ENCODE results near the gene HRAS. TPM values are rescaled to one million over a fixed set of nuclear protein-coding genes. Genes with fewer than 3 reads are reported as not detected.
"Not testable (repeated sequence)": the region's sequence is repeated elsewhere in the genome, so short reads cannot be mapped to it uniquely, and the experiment has no call there.

Gene HRAS
- total and polyA plus RNA-seq, 5 experiments from 2014 or later = 8.6 to 40.7 (median 26.7) TPM

DNA sequence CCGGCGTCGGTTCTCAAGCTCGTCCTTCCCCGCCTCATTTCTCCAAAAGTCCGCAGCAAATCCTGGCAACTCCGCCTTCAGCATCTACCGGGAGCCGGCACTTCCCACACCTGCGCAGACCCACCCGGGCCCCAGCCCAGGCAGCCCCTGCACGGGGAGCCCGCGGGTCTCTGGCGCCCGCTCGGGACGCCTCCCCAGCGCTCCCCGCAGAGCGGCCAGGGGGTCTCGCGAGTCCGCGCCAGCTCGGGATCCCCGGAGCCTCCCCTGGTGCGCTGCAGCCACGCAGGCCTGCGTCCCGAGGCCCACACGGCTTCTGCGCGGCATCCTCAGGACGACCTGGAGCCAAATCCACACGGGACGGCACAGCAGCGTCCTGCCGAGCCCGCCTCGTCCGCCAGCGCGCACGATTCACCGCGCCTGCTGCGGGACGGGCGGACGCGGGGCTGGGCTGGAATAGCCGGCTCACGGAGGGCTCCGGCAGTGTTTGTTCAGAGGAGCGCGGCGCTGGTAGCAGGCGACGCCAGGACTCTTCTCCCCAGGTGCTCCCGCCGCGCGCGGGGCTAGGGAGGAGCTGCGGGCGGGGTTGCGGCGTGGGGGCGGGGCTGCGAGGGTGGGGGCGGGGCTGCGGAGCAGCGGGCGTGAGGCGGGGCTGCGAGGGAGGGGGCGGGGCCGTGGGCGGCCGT, 40.1 kb upstream of the HRAS start:
- ATAC-seq (peak; percentile 1 to 59), DNase-seq (peak in 1 of 10 donors; percentile 73)
- H3K4me1 Mint-ChIP-seq = peaks cover 23 to 51% (median 47%) of the 10 kb centered on the region in 4 donors
- peak overlapping the region in 9 of 10 donors; percentile 75 to 98 (median 87) for H3K27ac Mint-ChIP-seq
- peaks cover 0 to 2% (median 0%) of the 10 kb centered on the region in 3 donors for H3K36me3 Mint-ChIP-seq
- H3K27me3 Mint-ChIP-seq = peaks cover 0 to 2% (median 0%) of the 10 kb centered on the region in 5 donors
- H3K9me3 Mint-ChIP-seq = no peaks in the 10 kb centered on the region
- peak overlapping the region; percentile 82 to 93 (median 88) for H3K4me3 Mint-ChIP-seq
- POLR2A ChIA-PET = interaction anchor here (0.6 to 5.1 kb wide), 27 partner anchors 8 to 368 kb away, joined by 3 to 48 read pairs (median 4); partner anchors contain the start of genes BET1L, DEAF1, GATD1 and HRAS

DNA sequence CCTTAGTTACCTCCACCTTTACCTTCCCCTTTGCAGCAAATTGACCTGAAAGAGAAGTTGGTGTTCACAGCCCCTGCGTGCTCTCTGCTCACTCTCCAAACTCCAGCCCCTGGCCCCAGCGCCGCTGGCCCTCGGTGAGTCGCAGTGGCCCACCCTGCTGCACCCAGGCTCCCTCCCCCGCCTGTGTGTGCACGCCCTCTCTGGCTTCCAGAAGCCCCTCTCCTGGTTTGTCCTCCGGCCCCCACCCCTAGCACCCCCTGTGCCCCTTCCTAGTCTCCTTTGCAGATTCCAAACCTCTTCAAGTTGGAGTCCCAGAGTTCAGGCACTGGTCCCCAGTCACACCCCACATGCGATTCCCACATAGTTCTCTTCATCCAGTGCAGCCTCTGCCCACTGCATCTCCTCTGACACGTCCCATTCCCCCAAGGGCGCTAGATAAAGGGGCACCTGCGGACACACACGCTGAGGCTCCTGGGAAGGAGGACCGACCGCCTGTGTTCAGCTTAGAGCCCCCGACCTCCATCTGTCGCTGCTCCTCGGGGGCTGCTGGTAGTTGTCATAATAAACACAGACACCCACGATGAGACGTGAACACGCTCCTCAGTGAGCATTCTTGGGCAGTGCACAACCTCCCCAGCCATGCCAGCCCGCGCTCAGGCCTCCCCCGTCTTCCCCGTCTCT, 39.4 kb upstream of the HRAS start:
- ATAC-seq (peak in 1 of 2 donors; percentile 1), DNase-seq (peak in 1 of 10 donors; percentile 23)
- H3K36me3 Mint-ChIP-seq = no peaks in the 10 kb centered on the region
- peaks cover 19 to 47% (median 43%) of the 10 kb centered on the region in 4 donors for H3K4me1 Mint-ChIP-seq
- peaks cover 0 to 2% (median 0%) of the 10 kb centered on the region in 5 donors for H3K27me3 Mint-ChIP-seq
- POLR2A ChIA-PET = interaction anchor here (1.5 to 5.1 kb wide), 6 partner anchors 13 to 367 kb away, joined by 7 to 48 read pairs (median 28); partner anchors contain the start of genes BET1L, DEAF1, IRF7 and LMNTD2
- peak overlapping the region in 9 of 10 donors; percentile 73 to 91 (median 86) for H3K27ac Mint-ChIP-seq
- no peaks in the 10 kb centered on the region for H3K9me3 Mint-ChIP-seq
- H3K4me3 Mint-ChIP-seq = peak overlapping the region; percentile 82 to 93 (median 88)

DNA sequence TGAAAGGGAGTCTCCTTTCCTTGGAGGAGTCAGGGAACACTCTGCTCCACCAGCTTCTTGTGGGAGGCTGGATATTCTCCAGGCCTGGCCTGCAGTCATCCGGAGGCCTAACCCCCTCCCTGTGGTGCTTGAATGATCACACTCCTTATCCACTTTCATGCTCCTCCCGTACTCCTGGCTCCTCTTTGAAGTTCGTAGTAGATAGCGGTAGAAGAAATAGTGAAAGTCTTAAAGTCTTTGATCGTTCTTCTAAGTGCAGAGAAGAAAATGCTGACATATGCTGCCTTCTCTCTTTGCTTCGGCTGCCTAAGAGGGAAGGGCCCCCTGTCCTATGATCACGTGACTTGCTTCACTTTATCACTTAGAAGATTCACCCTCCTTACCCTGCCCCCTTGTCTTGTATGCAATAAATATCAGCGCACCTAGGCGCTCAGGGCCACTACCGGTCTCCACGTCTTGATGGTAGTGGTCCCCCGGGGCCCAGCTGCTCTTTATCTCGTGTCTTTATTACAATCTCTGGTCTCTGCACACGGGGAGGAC, 38.7 kb upstream of the HRAS start:
- Mint-ChIP-seq H3K27ac (peak overlapping the region in 4 of 10 donors; percentile 7 to 86 (median 44)), H3K4me1 (peaks cover 15 to 41% (median 37%) of the 10 kb centered on the region in 4 donors), H3K4me3 (peak overlapping the region; percentile 82 to 93 (median 88))
- H3K27me3 Mint-ChIP-seq, H3K9me3 Mint-ChIP-seq, ATAC-seq, H3K36me3 Mint-ChIP-seq: not testable (repeated sequence)
- DNase-seq = peak in 2 of 10 donors; percentile 22 to 34
- POLR2A ChIA-PET = interaction anchor here (1.0 to 5.1 kb wide), 3 partner anchors 9 to 17 kb away, joined by 3 to 48 read pairs (median 47); partner anchors contain the start of genes LMNTD2 and RASSF7

DNA sequence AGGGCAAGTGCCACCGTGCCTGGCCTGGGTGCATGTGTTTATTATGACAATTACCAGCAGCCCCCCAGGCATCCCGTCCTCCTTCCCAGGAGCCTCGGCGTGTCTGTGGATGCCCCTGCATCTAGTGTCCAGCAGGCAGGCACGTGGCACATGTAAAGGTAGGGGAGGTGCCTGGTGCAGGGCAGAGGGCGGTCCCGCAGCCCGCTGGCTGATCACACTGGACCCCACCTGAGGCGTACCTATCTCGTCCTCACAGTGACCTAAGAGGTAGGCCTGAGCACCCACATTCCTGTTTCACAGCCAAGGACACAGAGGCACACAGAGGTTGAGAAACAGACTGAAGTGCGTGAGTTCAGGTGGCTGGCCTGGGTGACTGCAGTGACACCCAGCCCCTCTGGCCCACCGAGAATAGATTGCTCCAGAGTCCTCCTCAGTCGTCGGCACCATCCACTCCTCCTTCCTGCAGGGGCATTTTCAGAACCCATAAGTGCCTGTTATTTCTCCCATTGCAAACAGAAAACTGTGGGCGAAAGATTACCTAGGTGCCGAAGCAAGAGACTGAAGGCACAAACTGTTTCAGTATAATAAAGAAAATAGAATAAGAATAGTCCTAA, 37.9 kb upstream of the HRAS start:
- DNase-seq (no peak), ATAC-seq (no peak)
- Mint-ChIP-seq H3K27ac (no peak overlapping the region), H3K9me3 (no peaks in the 10 kb centered on the region), H3K36me3 (no peaks in the 10 kb centered on the region), H3K4me3 (no peak overlapping the region), H3K4me1 (peaks cover 13 to 33% (median 29%) of the 10 kb centered on the region in 4 donors), H3K27me3 (peaks cover 0 to 2% (median 0%) of the 10 kb centered on the region in 5 donors)
- POLR2A ChIA-PET = interaction anchor here (1.0 to 1.2 kb wide), 2 partner anchors 8 to 13 kb away, joined by 3 read pairs; partner anchors contain the start of gene LMNTD2

DNA sequence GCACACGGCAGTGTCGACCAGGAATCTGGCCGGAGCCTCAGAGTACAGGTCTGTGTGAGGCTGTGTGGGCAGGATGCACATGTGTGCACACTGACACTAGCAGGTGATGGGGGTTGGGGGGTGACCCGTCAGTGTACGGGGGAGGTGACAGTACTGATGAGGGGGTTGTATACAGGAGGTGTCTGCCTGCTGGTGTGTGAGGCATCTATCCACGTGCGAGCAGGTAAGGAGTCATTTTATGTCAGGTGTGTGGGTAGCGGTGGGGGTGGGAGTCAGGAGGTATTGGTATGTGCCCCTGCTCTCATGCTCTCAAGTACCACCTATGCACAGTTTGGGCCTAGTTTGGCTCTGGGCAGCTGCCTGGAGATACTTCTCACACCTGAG, 36.4 kb upstream of the HRAS start:
- no peak overlapping the region for H3K27ac Mint-ChIP-seq
- POLR2A ChIA-PET = no interaction called here
- no peaks in the 10 kb centered on the region for H3K36me3 Mint-ChIP-seq
- ATAC-seq = no peak
- no peaks in the 10 kb centered on the region for H3K9me3 Mint-ChIP-seq
- H3K4me1 Mint-ChIP-seq = peaks cover 12 to 26% (median 19%) of the 10 kb centered on the region in 4 donors
- peaks cover 0 to 2% (median 0%) of the 10 kb centered on the region in 5 donors for H3K27me3 Mint-ChIP-seq
- peak overlapping the region in 1 of 10 donors; percentile 26 for H3K4me3 Mint-ChIP-seq
- DNase-seq = no peak

DNA sequence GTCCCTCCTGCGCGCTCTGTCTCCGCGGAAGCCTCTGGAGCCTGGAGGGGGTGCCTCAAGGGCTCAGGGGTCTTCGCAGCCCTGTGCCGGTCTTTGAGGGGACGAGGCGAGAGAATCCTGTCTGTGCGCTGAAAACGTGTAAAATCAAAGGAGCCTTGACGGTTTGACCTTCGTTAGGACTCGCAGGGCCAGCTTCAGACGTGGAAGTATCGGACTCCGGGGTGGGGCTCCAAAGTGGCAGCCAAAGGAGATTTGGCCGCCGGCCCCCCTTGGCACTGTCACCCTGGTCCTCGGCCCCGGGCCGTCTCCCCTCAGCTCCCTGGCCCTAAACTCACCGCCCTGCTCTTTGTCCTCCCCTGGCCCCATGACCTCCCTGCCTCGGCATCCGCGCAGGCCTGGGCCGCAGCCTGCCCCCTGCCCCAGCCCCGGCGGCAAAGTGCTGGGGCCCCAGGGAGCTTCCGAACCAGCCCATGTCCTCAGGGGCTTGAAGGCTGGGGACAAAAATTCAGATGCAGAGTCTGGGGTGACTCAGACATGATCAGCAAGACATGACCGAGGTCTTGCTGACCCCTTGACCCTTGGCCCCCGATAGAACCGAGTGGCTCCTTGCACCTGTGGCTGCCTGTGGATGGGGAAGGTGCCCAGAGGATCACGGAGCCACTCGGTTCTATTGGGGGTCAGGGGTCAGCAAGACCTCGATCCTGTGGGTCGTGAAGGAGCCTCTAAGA, 33.9 kb upstream of the HRAS start:
- H3K27me3 Mint-ChIP-seq = no peaks in the 10 kb centered on the region
- POLR2A ChIA-PET = interaction anchor here (0.7 to 3.4 kb wide), 12 partner anchors 8 to 301 kb away, joined by 3 to 44 read pairs (median 6); partner anchors contain the start of genes DEAF1, HRAS, IRF7 and LMNTD2
- no peaks in the 10 kb centered on the region for H3K9me3 Mint-ChIP-seq
- peak in 1 of 10 donors; percentile 35 for DNase-seq
- no peaks in the 10 kb centered on the region for H3K36me3 Mint-ChIP-seq
- H3K4me1 Mint-ChIP-seq = peaks cover 3 to 14% (median 7%) of the 10 kb centered on the region in 4 donors
- H3K4me3 Mint-ChIP-seq = peak overlapping the region; percentile 61 to 88 (median 80)
- peak overlapping the region in 7 of 10 donors; percentile 15 to 83 (median 63) for H3K27ac Mint-ChIP-seq
- no peak for ATAC-seq

DNA sequence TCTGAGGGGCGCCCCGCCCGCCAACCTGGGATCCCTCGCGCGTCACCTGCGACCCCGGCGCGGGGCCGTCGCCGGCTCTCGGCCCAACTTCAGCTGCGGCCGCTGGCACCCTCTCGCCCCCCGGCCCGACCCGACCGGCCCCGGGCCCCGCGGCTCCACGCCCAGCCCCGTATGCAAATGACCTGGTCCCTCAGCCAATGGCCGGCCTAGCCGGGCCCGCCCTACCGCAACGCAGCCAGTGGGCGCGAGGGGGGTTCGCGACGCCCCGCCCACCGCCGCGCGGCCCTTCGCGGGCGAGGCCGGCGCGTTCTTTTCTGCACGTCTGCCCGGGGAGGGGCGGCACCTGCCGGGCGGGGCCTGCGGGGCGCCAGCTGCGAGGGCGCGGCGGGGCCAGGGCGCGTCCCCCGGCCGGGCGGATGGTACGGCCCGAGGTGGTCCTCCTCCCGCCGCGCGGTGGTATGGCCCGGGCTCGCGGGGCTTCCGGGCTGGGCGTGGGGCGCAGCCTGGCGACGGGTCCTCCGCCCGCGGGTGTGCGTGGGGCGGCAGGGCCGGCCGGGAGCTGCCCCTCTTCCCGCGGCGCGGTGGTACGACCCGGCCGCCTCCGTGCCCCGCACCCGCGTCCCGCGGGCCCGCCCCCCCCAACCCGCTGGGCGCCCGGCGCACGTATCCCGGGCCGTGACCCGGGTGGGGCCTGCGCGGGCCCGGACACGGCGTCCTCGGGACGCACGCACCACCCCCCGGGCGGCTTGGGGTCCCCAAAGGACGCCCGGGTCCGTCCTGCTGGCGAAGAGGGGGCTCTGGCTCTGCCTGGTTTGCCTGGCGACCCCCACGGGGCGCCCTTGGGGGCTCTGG, 33.2 kb upstream of the HRAS start:
- peak overlapping the region in 6 of 10 donors; percentile 15 to 83 (median 70) for H3K27ac Mint-ChIP-seq
- no peaks in the 10 kb centered on the region for H3K27me3 Mint-ChIP-seq
- H3K4me3 Mint-ChIP-seq = peak overlapping the region; percentile 61 to 88 (median 80)
- peaks cover 0 to 10% (median 3%) of the 10 kb centered on the region in 4 donors for H3K4me1 Mint-ChIP-seq
- POLR2A ChIA-PET = interaction anchor here (0.6 to 3.4 kb wide), 14 partner anchors 8 to 351 kb away, joined by 3 to 44 read pairs (median 6); partner anchors contain the start of genes DEAF1, HRAS, IRF7 and LMNTD2
- peaks cover 0 to 2% (median 0%) of the 10 kb centered on the region in 3 donors for H3K36me3 Mint-ChIP-seq
- ATAC-seq = peak; percentile 92 to 93
- peak; percentile 88 to 95 (median 93) for DNase-seq
- H3K9me3 Mint-ChIP-seq = no peaks in the 10 kb centered on the region

DNA sequence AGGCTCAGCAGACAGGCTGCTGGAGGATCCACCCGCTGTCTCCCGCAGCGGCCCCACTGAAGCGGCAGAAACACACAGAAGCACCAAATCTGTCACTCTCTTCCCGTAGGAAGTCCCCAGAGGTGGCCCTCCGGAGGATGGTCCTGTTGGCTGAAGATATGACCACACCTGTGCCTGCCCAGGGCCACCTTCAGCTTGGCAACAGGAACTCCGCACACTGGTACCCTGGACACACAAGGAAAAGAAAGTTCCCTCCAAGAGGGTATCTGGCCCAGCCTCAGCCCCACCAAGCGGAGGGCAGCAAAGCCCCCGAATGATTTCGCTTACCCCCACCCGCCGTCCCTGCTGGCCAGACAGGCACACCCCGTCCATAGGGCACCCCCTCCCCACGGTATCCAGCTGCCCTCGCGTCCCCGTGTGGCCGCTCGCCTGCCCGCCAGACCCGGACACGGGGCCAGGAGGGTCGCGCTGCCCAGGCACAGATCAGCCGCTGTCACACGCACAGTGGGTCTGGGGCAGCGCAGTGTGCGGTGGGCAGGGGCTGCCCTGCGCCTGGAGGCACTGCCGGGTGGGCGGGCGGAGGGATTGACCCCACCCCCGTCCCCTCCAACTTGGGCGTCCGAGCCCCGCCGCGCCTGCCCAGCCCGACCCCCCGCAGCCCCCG, 32.4 kb upstream of the HRAS start:
- POLR2A ChIA-PET = interaction anchor here (0.6 to 3.4 kb wide), 11 partner anchors 8 to 352 kb away, joined by 3 to 44 read pairs (median 8); partner anchors contain the start of genes DEAF1, HRAS, IRF7 and LMNTD2
- H3K4me3 Mint-ChIP-seq = peak overlapping the region; percentile 55 to 88 (median 71)

DNA sequence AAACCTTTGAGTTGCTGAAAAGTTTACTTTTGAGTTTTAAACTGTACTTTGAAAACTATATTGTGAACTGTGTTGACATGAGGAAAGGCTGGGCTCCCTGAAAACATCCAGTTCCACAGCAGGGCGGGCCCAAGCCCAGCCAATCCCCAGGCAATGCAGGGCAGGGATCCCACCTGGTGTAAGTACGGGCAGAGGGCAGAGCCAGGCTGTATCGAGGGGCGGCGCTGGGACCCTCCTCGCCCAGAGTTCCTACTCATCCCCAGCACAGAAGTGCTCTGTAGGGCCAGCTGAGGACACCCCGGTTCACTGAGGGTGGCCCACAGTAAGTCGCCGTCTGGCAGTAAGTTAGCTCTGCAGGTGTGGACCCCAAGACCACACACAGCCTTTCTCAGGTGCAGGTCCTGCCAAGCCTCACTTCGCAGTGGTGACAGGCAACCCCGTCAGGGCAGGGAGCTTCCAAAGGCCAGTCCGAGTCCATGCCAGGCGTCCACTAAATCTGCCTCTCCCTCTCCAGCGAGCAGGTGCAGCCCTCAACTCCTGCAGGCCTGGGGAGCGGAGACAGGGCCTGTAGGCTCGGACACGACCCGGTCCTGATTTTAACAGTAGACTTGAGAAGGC, 31.7 kb upstream of the HRAS start:
- no peaks in the 10 kb centered on the region for H3K27me3 Mint-ChIP-seq
- POLR2A ChIA-PET = interaction anchor here (0.6 to 3.4 kb wide), 7 partner anchors 9 to 39 kb away, joined by 3 to 44 read pairs (median 8); partner anchors contain the start of genes LMNTD2 and PHRF1

More for the DNA sequence above, 32.4 kb upstream of the HRAS start:
- no peaks in the 10 kb centered on the region for H3K27me3 Mint-ChIP-seq
- no peak for DNase-seq
- peak overlapping the region; percentile 51 to 90 (median 82) for H3K27ac Mint-ChIP-seq
- peaks cover 0 to 3% (median 0%) of the 10 kb centered on the region in 3 donors for H3K36me3 Mint-ChIP-seq
- no peaks in the 10 kb centered on the region for H3K9me3 Mint-ChIP-seq
- peaks cover 0 to 10% (median 3%) of the 10 kb centered on the region in 4 donors for H3K4me1 Mint-ChIP-seq
- ATAC-seq = peak in 1 of 2 donors; percentile 0

More for the DNA sequence above, 31.7 kb upstream of the HRAS start:
- H3K4me3 Mint-ChIP-seq = peak overlapping the region; percentile 55 to 88 (median 71)
- H3K9me3 Mint-ChIP-seq = no peaks in the 10 kb centered on the region
- peak overlapping the region; percentile 51 to 90 (median 78) for H3K27ac Mint-ChIP-seq
- no peak for ATAC-seq
- peaks cover 0 to 10% (median 3%) of the 10 kb centered on the region in 4 donors for H3K4me1 Mint-ChIP-seq
- peaks cover 0 to 3% (median 0%) of the 10 kb centered on the region in 3 donors for H3K36me3 Mint-ChIP-seq
- no peak for DNase-seq

All from naive thymus-derived CD8-positive, alpha-beta T cell (primary cell).